Suppressor macrophage treated with lipopolysaccharide for 1 hour (primary cell): ENCODE results near the gene GGT5.
"Not testable (repeated sequence)": the region's sequence is repeated elsewhere in the genome, so short reads cannot be mapped to it uniquely, and the experiment has no call there.

Source experiments
- DNase-seq, 3 donors: peaks; one replicate each; pipeline ENCODE4 v3.0.0-alpha.2; 2020 to 2022

Gene GGT5

DNA sequence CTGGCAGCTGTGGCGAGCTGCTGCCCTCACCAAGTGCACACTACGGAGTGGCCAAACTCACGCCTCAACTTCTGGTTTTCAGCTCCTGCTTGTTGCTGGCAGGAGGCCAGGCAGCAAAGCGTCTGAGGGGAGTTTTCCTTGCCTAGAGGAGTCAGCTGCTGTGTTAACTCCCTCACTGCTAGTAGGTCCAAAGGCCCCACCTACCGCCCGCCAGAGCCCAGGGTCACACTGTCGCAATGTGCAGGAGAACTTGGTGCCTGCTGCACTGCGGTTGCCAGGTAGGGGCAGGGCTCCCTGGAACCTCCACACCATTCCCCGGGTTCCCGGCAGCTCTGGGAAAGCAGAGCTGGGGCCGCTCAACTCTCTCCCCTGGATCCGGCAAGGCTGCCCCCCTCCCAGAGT lies at the start of gene GGT5:
Gene GGT5 (minus strand): TSS at position 53 of the 402 bp plus-strand sequence. CDS start 357 bp downstream, outside the sequence.
- DNase-seq, result peak in 2 of 3 donors; percentile 16 to 30

DNA sequence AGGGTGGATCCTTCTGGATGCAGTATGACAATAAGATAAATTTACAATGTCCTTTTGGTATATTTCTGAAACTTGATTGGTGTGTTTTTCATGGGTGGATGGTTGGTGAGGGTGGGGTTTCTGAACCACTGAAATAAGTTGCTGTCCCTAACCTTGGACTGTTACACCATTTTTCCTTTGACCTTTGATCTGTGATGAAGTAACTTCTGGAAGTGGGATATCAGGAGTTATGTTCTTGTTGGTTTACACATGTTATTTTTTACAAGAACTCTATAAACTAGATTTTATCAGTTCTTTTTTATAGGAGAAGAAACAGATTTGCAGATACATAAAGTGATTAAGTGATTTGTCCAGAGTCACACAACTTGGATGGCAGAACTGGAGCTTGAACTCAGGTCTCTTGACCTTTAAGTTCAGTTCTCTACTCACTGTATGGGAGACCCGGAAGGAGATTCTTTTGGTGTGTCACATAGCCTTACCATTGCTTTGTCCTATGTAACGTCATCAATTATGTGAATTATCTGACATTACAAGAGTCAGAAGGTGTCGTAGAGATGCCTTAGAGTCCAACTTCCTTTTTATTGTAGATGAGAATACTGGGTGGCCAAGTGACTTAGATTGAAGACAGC lies 47.4 kb upstream of the GGT5 start:
- not testable (repeated sequence) for DNase-seq

DNA sequence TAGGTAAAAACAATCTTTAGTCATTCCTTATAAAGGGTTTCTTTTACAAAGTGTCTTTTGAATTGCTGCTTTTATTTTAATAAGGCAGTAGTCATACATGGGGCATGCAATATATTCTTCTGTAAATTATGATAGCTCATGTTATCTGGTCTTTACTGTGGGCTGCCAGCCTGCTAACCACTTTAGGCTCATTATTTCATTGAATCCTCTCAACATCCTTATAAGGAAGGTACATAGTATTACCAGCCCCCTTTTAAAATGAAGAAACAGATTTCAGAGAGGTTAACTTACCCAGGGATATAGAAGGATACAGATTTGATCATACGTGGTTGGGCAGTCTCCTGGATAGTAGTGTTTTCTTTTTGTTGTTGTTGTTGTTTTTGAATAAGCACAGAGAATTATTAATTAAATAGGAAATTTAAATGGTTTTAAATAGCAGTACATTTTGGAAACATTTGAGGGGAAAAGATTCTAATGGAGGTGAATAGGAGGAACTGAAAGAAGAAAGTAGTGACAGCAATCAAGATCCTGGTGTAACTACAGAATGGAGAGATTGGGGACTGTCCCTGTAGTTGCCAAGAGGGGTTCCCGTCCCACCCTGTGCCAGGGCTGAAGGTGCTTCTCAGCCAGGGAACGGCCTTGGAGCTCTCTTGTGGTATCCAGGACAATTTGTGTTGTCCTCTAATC lies 46.8 kb upstream of the GGT5 start:
- DNase-seq, result no peak

GRCh38 chr22:24290459-24290858 lies 45.6 kb upstream of the GGT5 start:
- no peak for DNase-seq

DNA sequence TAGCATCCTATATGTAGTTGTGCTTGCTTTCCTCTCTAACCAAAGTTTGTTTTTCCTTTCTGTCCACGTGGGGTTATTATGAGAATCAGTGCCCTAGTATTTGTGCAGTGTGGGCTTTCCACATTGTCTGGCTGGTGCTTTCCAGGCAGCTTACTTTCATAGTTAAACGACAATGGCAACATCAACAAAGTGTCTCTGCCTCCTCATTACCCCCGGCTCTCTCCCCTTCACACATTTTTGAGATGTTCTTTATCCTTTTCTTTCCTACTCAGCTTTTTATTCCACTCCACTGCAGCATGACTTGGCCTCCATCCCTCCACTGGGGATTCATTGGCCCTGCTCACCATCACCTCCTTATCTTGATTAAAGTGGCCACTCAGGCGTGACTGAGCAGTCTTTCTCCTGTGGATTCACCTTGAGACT lies 44.9 kb upstream of the GGT5 start:
- no peak for DNase-seq

GRCh38 chr22:24289114-24289513 lies 44.2 kb upstream of the GGT5 start:
- no peak for DNase-seq

DNA sequence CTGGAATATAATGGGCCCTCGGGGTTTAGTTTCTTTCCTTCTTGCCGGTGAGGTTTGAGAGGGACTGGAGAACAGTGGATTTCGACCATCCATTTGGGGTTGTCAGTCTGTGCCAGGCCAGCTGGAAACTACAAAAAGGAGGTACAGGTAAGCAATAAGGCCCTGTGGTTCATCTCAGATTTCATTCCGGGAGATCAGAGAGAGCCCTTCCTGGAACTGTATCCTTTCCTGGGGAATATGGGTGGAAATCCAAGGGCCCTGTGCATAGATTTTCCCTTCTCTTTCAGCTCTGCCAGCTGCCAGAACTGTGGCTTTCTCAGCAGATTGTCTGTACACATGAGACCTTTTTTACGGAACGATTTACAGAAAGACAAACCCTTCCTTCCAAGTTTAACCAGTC lies 42.9 kb upstream of the GGT5 start:
- DNase-seq, result not testable (repeated sequence)

DNA sequence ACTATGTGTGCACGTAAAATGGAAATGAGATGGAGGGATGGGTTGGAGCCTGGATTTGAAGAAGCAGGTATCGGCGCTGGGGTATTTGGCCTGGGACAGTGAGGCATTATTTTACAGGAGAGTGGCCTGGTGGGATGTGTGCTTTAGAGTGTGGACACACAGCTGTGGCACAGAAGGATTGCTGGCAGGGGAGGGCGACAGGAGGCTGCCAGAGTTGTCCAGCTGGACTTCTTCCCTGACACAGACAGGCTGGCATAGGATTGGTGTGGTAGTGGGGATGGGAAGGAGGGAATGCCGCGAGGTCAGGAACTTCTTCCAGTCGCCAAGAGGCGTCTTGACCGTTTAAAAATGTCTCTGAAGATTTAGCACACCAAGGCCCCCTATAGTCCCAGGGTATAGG lies 42.3 kb upstream of the GGT5 start:
- not testable (repeated sequence) for DNase-seq

DNA sequence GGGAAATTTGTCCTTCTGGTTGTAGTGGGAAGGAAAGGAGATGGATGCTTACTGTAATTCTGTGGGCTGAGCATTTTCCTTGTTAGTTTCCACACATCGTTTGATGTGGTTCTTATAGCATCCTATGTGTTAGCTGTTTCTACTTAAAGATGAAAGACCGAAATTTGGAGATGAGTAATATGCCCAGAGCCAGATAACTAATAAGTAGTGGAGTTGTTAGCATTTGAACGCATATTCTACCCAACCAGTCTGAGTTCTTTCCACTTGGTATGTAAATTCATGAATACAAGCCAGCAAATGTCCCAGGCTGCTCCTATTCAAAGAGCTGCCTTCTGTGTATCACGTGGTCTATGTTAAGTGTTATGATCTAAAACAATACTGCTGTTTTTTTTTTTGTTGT lies 40.4 kb upstream of the GGT5 start:
- no peak for DNase-seq

DNA sequence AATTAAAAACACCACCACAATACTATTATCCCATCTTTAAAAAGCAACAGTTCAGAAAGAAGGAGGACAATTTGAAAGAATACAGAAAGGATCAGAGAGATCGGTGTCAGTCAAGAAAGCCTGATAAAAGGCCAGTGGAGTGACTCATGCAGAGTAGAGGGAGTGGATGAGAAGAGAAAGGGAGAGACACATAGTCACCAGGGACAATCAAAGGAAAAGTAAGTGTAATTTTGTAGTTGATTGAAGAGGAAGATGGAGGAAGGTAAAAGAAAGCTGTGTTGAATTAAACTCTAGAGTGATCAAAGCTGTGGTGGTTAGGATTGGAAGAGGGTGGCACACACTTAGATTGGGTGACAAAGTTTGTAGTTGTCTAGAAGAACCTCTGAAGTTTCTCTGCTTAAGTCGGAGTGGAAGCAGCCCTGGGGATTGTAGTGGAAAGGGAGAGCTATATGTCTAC lies 39.9 kb upstream of the GGT5 start:
- peak in 1 of 3 donors; percentile 11 for DNase-seq

- DNase-seq, result no peak
Measured at GRCh38 chr22:24282401-24282800, 37.5 kb upstream of the GGT5 start.

DNA sequence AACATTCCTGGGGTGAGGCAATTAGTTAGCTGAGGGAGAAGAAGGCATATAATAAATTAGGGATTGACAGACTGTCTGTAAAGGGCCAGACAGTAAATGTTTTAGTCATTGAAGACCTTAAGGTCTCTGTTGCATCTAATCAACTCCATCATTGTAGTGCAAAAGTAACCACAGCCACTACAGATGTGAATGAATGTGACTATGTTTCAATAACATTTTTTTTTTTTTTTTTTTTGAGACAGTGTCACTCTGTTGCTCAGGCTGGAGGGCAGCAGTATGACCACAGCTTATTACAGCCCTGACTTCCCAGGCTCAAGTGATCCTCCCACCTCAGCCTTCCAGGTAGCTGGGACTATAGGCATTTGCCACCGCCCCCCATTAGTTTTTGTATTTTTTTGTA lies 35.5 kb upstream of the GGT5 start:
- not testable (repeated sequence) for DNase-seq

GRCh38 chr22:24274696-24275405 lies 30.0 kb upstream of the GGT5 start:
- DNase-seq, result not testable (repeated sequence)

DNA sequence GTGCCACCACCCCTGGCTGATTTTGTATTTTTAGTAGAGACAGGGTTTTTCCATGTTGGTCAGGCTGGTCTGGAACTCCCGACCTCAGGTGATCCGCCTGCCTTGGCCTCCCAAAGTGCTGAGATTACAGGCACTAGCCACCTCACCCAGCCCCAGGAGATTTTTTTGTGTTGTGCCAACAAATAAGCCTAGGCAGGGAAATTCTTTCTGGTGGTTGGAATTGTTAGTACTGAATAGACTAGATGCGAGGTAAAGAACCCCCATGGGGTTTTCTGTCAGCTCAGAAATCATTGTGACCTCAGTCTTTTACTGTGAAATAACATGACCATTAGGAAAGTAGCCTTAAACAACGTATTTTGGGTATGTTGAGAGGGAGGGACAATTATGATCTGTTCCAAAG lies 29.0 kb upstream of the GGT5 start:
- not testable (repeated sequence) for DNase-seq

- not testable (repeated sequence) for DNase-seq
Measured at GRCh38 chr22:24273031-24273430, 28.1 kb upstream of the GGT5 start.

- DNase-seq, result peak; percentile 39 to 57 (median 42)
Measured at GRCh38 chr22:24271386-24271854, 26.5 kb upstream of the GGT5 start.

- DNase-seq, result peak; percentile 96 to 99 (median 98)
Measured at GRCh38 chr22:24270556-24271385, 25.9 kb upstream of the GGT5 start, which contains the start of gene SPECC1L. SPECC1L (plus strand) TSS chr22:24270831; CDS start chr22:24302232, 31,401 bp downstream.

GRCh38 chr22:24266495-24266894 lies 21.6 kb upstream of the GGT5 start:
- not testable (repeated sequence) for DNase-seq

GRCh38 chr22:24265734-24266133 lies 20.9 kb upstream of the GGT5 start:
- no peak for DNase-seq

DNA sequence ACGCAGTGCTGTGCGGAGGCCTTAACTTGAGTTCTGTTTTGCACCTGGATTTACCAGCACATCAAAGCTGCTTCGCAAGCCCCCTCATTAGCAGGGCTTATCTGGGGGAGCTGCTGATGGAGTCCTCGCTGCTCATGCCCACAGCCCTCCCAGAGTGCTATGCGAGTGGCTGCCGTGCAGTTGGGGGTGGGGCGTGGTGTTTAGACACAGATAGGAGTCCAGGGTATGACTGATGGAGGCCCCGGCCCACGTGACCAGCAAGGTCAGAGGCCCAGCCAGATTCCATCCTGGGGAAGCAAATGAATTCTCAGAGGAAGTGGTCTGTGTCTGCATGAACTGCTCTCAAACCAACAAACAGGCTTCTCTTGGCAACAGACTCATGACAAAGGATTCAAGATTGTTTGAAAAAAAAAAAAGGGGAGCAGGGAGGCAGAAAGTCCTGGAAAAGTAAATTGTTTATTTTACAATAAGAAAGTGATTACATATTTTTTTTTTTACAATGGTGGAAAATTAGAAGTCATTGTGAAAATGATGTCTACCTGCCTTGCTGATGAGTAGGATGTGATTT lies 19.5 kb upstream of the GGT5 start:
- DNase-seq, result not testable (repeated sequence)

- DNase-seq, result not testable (repeated sequence)
Measured at GRCh38 chr22:24263479-24263878, 18.6 kb upstream of the GGT5 start.

DNA sequence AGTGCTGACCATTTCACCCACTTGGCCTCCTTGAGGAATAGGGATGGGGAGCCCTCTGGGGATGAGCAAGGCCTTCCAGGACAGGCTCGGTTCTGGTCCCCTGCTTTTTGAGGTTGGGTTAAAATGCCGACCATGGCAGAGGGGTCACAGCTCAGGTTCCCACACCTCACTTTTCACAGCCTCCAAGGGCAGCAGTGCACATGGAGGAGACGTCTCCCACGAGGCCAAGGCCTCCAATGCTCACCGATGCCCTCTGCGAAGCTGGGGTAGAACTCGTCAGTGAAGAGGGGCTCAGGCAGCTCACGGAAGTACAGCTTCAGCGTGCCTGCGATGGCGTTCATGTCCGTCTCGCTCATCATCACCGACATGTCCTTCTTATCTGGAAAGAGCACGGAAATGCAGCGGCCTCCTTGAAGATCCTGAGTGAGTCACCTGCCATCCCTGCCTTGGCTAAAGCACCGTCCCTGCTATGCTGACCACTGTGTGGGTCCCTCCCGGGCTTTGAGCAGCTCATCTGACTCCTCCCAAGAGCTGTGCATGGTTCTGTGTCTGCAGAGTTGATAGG lies 17.4 kb upstream of the GGT5 start:
- DNase-seq, result not testable (repeated sequence)
